Mucosa of rectum (tissue), 2 donors: Measurements from ENCODE around the gene SPATA12.

Experiments used
- H3K27ac ChIP-seq, 2 donors: one replicate each; pipeline ENCODE4 v1.7.0; 2013; ENCODE audit warnings: inconsistent platforms in 2 of 2, low read depth in 2 of 2, low read length in 2 of 2
- H3K27me3 ChIP-seq, 2 donors: one replicate each; pipeline ENCODE4 v1.7.0; 2013; ENCODE audit warnings: low read length in 2 of 2; ENCODE audit not compliant: control insufficient read depth in 2 of 2, insufficient read depth in 2 of 2
- H3K36me3 ChIP-seq, 2 donors: one replicate each; pipeline ENCODE4 v1.7.0; 2013; ENCODE audit warnings: low read length in 2 of 2; ENCODE audit not compliant: control insufficient read depth in 2 of 2, insufficient read depth in 2 of 2
- H3K4me1 ChIP-seq, 2 donors: one replicate each; pipeline ENCODE4 v1.7.0; 2013; ENCODE audit warnings: low read length in 2 of 2, mild to moderate bottlenecking in 1 of 2; ENCODE audit not compliant: control insufficient read depth in 2 of 2, insufficient read depth in 2 of 2
- H3K4me3 ChIP-seq, 2 donors: one replicate each; pipeline ENCODE4 v1.7.0; 2013; ENCODE audit warnings: low read length in 2 of 2
- H3K9ac ChIP-seq, 2 donors: one replicate each; pipeline ENCODE4 v1.7.0; 2013; ENCODE audit warnings: low read length in 2 of 2, low read depth in 1 of 2, mild to moderate bottlenecking in 1 of 2
- H3K9me3 ChIP-seq, 2 donors: one replicate each; pipeline ENCODE4 v1.7.0; 2013; ENCODE audit warnings: low read length in 2 of 2; ENCODE audit not compliant: control insufficient read depth in 2 of 2
- donor health status: healthy.
- donor health status: Normal muscosa, but diverticular disease.

SPATA12 gene

DNA sequence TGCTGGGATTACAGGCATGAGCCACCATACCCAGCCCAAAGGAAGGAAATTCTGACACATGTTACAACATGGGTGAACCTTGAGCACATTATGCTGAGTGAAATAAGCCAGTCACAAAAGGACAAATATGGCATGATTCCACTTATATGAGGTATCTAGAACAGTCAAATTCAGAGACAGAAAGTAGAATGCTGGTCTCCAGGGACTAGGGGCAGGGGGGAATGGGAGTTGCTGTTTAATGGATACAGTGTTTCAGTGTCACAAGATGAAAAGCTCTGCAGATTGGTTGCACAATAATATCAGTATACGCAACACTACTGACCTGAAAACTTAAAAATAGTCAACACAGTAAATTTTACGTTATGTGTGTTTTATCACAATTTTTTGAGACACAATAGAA, 4.1 kb downstream of the SPATA12 start:
- Histone ChIP-seq H3K36me3 (no peaks in the 10 kb centered on the region), H3K27ac (no peak overlapping the region), H3K9me3 (no peaks in the 10 kb centered on the region), H3K4me1 (peaks cover 0 to 12% of the 10 kb centered on the region in 2 donors), H3K9ac (no peak overlapping the region), H3K4me3 (no peak overlapping the region), H3K27me3 (no peaks in the 10 kb centered on the region)

DNA sequence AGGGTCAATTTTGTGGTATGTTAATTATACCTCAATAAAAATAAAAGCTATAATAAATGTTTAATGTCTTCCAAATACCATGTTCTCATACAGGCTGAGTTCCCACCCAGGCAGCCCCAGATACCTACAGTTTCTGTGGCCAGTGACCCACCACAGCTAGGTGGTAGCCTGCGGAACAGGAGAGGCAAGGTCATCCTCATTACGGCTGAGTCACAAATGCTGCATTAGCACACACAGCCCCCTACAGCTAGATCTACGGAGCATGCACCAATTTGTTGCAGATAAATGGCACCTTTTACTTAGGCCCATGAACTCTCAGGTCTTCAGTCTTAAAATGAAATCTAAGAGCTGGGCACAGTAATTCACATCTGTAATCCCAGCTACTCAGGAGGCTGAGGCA, 5.1 kb downstream of the SPATA12 start:
- Histone ChIP-seq H3K27me3 (no peaks in the 10 kb centered on the region), H3K36me3 (no peaks in the 10 kb centered on the region), H3K4me3 (no peak overlapping the region), H3K9me3 (no peaks in the 10 kb centered on the region), H3K4me1 (peaks cover 0 to 8% of the 10 kb centered on the region in 2 donors), H3K27ac (no peak overlapping the region), H3K9ac (no peak overlapping the region)

DNA sequence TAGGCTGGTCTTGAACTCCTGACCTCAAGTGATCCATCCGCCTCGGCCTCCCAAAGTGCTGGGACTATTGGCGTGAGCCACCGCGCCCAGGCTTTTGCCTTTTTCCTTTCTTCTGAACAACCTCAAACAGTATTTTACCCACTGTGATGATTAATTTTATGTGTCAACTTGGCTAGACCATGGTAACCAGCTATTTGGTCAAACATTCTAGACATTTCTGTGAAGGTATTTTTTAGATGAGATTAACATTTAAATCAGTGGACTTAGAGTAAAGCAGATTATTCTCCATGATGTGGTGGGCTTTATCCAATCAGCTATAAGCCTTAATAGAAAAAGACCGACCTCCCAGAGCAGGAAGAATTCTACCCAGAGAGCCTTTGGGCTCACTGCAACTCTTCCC, 6.0 kb downstream of the SPATA12 start:
- Histone ChIP-seq H3K4me1 (peaks cover 0 to 6% of the 10 kb centered on the region in 2 donors), H3K36me3 (no peaks in the 10 kb centered on the region), H3K27me3 (no peaks in the 10 kb centered on the region), H3K4me3 (no peak overlapping the region), H3K9ac (no peak overlapping the region), H3K9me3 (no peaks in the 10 kb centered on the region), H3K27ac (no peak overlapping the region)

DNA sequence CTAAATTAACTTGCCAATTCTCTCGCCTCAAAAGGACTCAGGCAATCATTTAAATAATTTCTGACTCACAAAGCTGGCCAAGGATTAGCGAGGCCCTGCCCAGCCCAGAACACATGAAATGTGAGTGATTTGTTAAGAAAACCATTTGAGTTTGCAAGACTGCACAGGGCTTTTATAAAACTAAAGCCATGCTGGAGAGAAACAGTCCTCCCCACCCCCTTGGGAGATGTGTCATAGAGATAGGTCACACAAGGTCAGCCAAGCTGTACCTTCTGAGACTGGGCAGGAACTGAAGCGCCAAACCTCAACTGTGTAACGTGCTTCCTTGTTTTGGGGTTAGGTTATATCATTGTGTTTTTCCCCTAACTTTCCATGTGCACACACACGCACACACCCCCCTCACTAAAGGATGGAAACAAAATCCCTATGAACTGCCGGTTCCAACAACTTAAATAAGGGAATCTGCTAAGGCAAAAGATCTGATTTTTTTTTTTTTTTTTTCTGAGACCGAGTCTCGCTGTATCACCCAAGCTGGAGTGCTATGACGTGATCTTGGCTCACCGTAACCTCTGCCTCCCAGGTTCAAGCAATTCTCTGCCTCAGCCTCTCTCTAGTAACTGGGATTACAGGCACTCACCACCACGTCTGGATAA, 8.1 kb downstream of the SPATA12 start:
- peaks cover 0 to 6% of the 10 kb centered on the region in 2 donors for H3K4me1 ChIP-seq
- H3K4me3 ChIP-seq, result no peak overlapping the region
- H3K27me3 ChIP-seq, result no peaks in the 10 kb centered on the region
- H3K9me3 ChIP-seq, result no peaks in the 10 kb centered on the region
- no peak overlapping the region for H3K9ac ChIP-seq
- H3K36me3 ChIP-seq, result no peaks in the 10 kb centered on the region
- H3K27ac ChIP-seq, result no peak overlapping the region

DNA sequence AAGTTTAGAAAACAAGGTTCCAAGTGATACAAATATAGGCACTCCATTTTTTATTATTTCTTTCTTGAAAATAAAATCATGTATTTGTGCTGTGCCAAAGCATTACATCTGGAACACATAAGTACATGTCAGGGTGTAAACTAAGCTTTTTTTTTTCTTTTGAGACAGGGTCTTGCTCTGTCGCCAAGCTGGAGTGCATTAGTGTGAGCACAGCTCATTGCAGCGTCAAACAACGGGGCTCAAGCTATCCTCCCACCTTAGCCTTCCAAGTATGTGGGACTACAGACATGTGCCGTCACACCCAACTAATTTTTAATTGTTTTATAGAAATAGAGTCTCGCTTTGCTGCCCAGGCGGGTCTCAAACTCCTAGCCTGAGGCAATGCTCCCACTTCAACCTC, 9.0 kb downstream of the SPATA12 start:
- no peak overlapping the region for H3K27ac ChIP-seq
- no peak overlapping the region for H3K4me3 ChIP-seq
- H3K9me3 ChIP-seq, result no peaks in the 10 kb centered on the region
- no peaks in the 10 kb centered on the region for H3K27me3 ChIP-seq
- H3K36me3 ChIP-seq, result no peaks in the 10 kb centered on the region
- H3K9ac ChIP-seq, result no peak overlapping the region
- H3K4me1 ChIP-seq, result peaks cover 0 to 6% of the 10 kb centered on the region in 2 donors

DNA sequence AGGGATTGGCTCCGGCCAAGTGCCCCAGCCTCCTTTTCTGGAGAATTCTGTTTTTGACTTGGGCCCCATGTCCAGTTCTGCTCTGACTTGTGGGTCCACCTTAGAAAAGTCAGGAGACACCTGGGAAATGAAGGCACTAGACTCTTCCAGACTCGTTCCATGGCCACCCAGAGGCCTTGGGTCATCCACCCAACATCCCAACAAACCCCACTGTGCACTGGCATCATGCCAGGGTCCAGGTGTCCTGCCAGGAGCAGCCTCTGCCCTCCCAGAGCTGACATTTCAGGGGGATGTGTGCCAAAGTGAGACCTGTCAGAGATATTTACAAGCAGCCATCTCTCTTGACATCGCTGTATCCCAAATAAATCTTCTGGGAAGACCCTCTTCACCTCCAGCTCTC, 13.2 kb downstream of the SPATA12 start:
- H3K4me1 ChIP-seq, result peaks cover under 1 to 4% of the 10 kb centered on the region in 2 donors
- H3K27ac ChIP-seq, result no peak overlapping the region
- H3K36me3 ChIP-seq, result no peaks in the 10 kb centered on the region
- H3K4me3 ChIP-seq, result no peak overlapping the region
- H3K9ac ChIP-seq, result no peak overlapping the region
- H3K27me3 ChIP-seq, result peaks cover 0 to 6% of the 10 kb centered on the region in 2 donors
- no peaks in the 10 kb centered on the region for H3K9me3 ChIP-seq

DNA sequence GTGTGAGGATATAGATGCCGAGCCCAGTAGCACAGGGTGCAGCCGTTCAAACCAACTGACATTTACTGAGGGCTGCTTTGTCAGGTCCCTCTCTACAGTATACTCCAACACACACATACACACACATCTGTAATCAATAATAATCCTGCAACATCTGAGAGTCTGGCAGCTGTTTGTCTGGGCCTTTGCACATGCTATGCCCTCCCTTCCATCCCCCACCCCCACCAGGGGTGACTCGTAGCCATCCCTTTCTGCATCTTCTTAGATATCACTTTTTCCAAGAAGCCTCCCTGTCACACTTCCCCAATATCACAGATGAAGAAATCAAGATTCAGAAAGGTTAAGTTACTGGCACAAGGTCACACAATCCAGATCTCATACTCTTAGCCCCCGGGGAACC, 13.7 kb downstream of the SPATA12 start:
- H3K36me3 ChIP-seq, result no peaks in the 10 kb centered on the region
- no peak overlapping the region for H3K4me3 ChIP-seq
- H3K4me1 ChIP-seq, result peaks cover 0 to 4% of the 10 kb centered on the region in 2 donors
- H3K9me3 ChIP-seq, result no peaks in the 10 kb centered on the region
- H3K27ac ChIP-seq, result no peak overlapping the region
- H3K9ac ChIP-seq, result no peak overlapping the region
- peaks cover 0 to 6% of the 10 kb centered on the region in 2 donors for H3K27me3 ChIP-seq

DNA sequence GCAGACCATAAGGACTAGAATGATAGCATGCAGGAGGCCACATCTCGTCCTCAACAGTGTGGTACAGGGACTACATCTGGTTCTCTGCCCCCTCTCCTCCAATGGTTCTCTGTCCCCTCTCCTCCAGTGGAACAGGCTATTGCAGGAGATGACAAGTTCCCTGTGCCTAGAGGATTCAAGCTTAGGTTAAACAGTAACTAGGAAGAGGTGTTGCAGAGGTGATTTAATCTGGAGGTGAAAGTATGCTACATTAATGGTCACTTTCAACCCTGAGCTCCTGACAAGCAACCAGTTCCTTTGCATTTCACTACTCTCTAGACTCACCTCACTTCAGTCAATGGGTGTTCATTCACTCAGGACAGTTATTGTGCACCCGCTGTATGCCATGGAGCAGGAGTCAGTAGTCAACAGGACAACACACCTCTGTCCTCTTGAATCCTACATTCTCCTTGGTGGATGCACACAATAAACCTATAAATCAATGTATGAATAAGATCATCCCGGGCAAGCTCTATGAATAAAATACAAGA, 16.0 kb downstream of the SPATA12 start:
- Histone ChIP-seq H3K4me1 (peaks cover 0 to 4% of the 10 kb centered on the region in 2 donors), H3K27ac (no peak overlapping the region), H3K9me3 (no peaks in the 10 kb centered on the region), H3K9ac (no peak overlapping the region), H3K36me3 (no peaks in the 10 kb centered on the region), H3K27me3 (peaks cover 0 to 6% of the 10 kb centered on the region in 2 donors), H3K4me3 (no peak overlapping the region)

DNA sequence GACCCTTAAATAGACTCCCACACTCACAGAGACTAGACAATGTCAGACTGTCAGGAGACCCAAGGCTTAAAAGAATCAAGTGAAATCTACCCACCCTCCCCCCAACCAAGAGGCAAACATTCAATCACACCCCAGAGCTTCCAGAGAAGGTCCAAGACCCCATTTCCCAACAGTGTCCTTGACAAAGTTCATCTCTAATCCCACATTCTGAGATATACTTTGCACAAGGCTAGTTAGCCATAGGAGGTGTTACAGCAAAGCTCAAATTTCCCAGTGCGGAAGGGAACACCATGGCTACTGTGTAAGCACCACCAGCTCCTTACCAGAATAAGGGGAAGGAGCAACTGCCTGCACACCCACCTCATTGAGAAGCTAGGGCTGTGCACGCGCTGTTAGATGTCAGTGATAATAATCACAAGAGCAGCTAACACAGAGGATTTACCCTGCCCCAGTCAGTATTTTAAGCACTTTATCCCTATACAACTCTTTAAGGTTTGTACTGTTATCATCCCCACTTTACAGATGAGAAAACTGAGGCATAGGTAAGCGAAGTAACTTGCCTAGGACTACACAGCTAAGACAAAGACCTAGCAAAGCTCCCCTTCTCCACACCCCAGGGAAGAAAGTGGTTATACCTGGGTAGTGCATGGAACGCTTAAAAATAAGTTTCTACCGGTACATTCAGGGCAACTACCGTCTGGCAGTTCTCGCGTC, 17.3 kb downstream of the SPATA12 start:
- peak overlapping the region in 1 of 2 donors; percentile 43 for H3K27ac ChIP-seq
- peak overlapping the region; percentile 82 to 85 for H3K4me3 ChIP-seq
- no peaks in the 10 kb centered on the region for H3K36me3 ChIP-seq
- peaks cover 0 to 4% of the 10 kb centered on the region in 2 donors for H3K4me1 ChIP-seq
- H3K9me3 ChIP-seq, result no peaks in the 10 kb centered on the region
- H3K9ac ChIP-seq, result peak overlapping the region; percentile 3 to 80
- H3K27me3 ChIP-seq, result peaks cover 0 to 6% of the 10 kb centered on the region in 2 donors

DNA sequence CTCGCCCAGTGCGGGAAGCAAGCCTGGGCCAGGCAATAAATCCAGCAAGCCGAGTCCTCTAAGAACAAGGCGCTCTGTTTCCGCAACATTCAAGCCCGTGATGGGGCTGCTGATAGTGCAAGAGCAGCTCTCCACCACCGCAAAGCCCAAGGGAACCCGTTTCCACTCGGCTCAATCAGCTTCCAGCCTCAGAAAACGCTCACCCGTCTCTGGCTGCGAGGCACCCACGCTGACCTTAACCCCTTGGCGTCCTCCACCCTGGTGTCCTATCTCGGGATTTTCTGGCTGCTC, 17.8 kb downstream of the SPATA12 start:
- Histone ChIP-seq H3K36me3 (no peaks in the 10 kb centered on the region), H3K4me3 (peak overlapping the region; percentile 82 to 85), H3K27ac (peak overlapping the region; percentile 2 to 43), H3K9ac (peak overlapping the region; percentile 80 to 84), H3K4me1 (peaks cover 0 to 4% of the 10 kb centered on the region in 2 donors), H3K27me3 (peaks cover 0 to 6% of the 10 kb centered on the region in 2 donors), H3K9me3 (no peaks in the 10 kb centered on the region)
